A673 (cell line): ENCODE measurements around the gene SHISA5.

ENCODE experiments used
- CTCF ChIP-seq: fragments of 300-800, 200-600 bp; sonication (generic); conservative IDR thresholded peaks from 2 replicates; pipeline ENCODE4 v1.5.1; 2017; ENCODE audit warnings: low read depth, mild to moderate bottlenecking, antibody characterized with exemption, low read length, moderate library complexity, mixed read lengths
- EZH2 ChIP-seq: fragments of 200-600 bp; sonication (generic); IDR thresholded peaks from 2 replicates; pipeline ENCODE4 v1.6.1; 2017; ENCODE audit warnings: borderline replicate concordance, low read depth, mild to moderate bottlenecking, mixed read lengths, antibody characterized with exemption, low read length; ENCODE audit not compliant: poor library complexity, severe bottlenecking

GRCh38 chr3:48478626-48479555, 25.1 kb downstream of the SHISA5 start:
- TF ChIP-seq CTCF: no peak
- TF ChIP-seq EZH2: no peak
